ENCODE results near the gene THUMPD1. TPM values are rescaled to one million over a fixed set of nuclear protein-coding genes. Genes with fewer than 3 reads are reported as not detected.
"Not testable (repeated sequence)": the region's sequence is repeated elsewhere in the genome, so short reads cannot be mapped to it uniquely, and the experiment has no call there.

THUMPD1 gene
- total RNA-seq, 2 donors from 2014 or later: 32.8 to 36.8 TPM

- Histone ChIP-seq H3K4me3 (no peak overlapping the region), H3K27ac (no peak overlapping the region), H3K36me3 (no peaks in the 10 kb centered on the region), H3K9me3 (no peaks in the 10 kb centered on the region), H3K27me3 (no peaks in the 10 kb centered on the region), H3K4me1 (no peaks in the 10 kb centered on the region), H3K9ac (ENCODE audit: low read depth in 2 of 2, low read length in 2 of 2) (no peak overlapping the region)
- DNase-seq: no peak
- intact Hi-C loops (cut with DNase I): no loop called here
- TF ChIP-seq, protein P1, sequence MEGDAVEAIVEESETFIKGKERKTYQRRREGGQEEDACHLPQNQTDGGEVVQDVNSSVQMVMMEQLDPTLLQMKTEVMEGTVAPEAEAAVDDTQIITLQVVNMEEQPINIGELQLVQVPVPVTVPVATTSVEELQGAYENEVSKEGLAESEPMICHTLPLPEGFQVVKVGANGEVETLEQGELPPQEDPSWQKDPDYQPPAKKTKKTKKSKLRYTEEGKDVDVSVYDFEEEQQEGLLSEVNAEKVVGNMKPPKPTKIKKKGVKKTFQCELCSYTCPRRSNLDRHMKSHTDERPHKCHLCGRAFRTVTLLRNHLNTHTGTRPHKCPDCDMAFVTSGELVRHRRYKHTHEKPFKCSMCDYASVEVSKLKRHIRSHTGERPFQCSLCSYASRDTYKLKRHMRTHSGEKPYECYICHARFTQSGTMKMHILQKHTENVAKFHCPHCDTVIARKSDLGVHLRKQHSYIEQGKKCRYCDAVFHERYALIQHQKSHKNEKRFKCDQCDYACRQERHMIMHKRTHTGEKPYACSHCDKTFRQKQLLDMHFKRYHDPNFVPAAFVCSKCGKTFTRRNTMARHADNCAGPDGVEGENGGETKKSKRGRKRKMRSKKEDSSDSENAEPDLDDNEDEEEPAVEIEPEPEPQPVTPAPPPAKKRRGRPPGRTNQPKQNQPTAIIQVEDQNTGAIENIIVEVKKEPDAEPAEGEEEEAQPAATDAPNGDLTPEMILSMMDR (IDR thresholded peaks at IDR 0.05): no peak
These were observed 24.7 kb upstream of the THUMPD1 start for GRCh38 chr16:20766294-20766693.

GRCh38 chr16:20765732-20766131 is 24.1 kb upstream of the THUMPD1 start:
- Histone ChIP-seq H3K4me1 (no peaks in the 10 kb centered on the region), H3K27me3 (no peaks in the 10 kb centered on the region), H3K9me3 (no peaks in the 10 kb centered on the region), H3K9ac (ENCODE audit: low read depth in 2 of 2, low read length in 2 of 2) (no peak overlapping the region), H3K4me3 (no peak overlapping the region), H3K27ac (no peak overlapping the region), H3K36me3 (no peaks in the 10 kb centered on the region)
- intact Hi-C loops (cut with DNase I): no loop called here
- DNase-seq: no peak
- TF ChIP-seq, protein P1 (IDR thresholded peaks at IDR 0.05): no peak

GRCh38 chr16:20764448-20764847 is 22.8 kb upstream of the THUMPD1 start:
- H3K4me3 ChIP-seq; H3K27me3 ChIP-seq; H3K36me3 ChIP-seq; H3K9me3 ChIP-seq; H3K4me1 ChIP-seq; intact Hi-C loops (cut with DNase I); H3K9ac ChIP-seq (ENCODE audit: low read depth in 2 of 2, low read length in 2 of 2): not testable (repeated sequence)
- peak; percentile 20 for DNase-seq
- H3K27ac ChIP-seq: peak overlapping the region; percentile 81

DNA sequence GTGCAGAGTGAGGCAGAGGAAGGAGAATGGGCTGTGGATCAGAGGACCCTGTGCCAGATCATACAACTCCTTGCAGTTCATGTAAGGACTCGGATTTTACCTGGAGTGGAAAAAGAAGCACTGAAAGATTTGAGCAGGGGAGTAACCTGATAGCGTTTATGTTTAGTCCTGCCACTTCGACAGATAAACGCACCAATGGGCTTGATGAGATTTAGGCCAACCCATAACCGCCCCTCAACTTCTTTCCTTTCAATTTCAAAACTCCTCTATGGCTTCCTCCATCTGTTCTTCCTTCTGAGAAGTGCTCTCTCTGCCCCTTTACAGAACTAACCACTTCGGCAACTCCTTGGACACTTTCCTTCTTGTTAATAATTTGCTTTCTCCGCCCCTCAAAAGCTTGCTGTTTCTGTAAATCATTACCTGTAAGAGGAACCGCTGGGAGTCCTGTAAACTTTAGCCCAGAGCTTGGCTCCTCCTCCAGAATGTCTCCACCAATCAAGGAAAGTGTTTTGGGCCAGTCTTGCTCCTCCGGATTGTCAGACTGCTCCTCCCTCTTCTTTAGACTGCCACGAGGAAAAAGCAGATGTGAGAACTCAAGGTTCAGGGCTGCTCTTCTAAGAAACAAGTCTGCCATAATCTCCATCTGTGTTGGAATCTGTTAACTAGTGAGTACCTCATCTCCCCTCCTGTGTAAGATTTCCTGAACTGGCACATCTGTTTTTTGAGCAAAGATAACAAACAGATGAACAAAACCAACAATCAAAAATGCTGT is 22.0 kb upstream of the THUMPD1 start, which contains the start of gene ACSM3:
ACSM3 (plus strand) TSS at position 554 of the 772 bp plus-strand sequence. CDS start 6,021 bp downstream, outside the sequence.
- peak within 1 kb of the TSS; percentile 28 to 48 for H3K9ac ChIP-seq (ENCODE audit: low read depth in 2 of 2, low read length in 2 of 2)

DNA sequence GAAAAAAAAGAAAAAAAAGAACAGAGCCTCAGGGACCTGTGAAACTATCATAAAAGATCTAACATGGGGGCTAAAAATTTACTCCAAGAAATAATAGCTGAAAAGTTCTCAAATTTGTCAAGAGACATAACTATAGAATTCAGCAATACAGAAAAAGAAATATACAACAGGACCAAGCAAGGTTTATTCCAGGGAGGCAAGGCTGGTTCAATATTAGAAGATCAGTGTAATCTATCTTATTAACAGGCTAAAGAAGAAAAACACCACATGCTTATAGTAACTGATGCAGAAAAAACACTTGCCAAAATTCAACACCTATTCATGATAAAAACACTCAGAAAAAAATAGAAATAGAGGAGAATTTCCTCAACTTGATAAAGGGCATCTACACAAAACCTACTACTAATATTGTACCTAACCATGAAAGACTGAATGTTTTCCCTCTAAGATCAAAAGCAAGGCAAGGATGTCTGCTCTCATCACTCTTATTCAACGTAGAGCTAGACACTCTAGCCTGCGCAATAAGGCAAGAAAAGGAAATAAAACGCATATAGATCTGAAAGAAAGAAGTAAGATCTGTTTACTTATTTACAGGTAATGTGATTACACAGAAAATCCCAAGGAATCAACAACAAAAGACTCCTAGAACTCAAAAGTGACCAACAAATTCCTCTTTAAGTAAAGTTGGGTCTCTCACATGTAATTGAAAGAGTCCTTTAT is 20.9 kb upstream of the THUMPD1 start:
- TF ChIP-seq, protein P1 (IDR thresholded peaks at IDR 0.05): no peak
- H3K4me3 ChIP-seq: no peak overlapping the region
- H3K27ac ChIP-seq: peak overlapping the region; percentile 81
- H3K27me3 ChIP-seq: no peaks in the 10 kb centered on the region
- no peaks in the 10 kb centered on the region for H3K4me1 ChIP-seq
- DNase-seq: no peak
- intact Hi-C loops (cut with DNase I): no loop called here
- no peaks in the 10 kb centered on the region for H3K36me3 ChIP-seq
- no peak overlapping the region for H3K9ac ChIP-seq (ENCODE audit: low read depth in 2 of 2, low read length in 2 of 2)
- H3K9me3 ChIP-seq: no peaks in the 10 kb centered on the region

More for the DNA sequence above, 22.0 kb upstream of the THUMPD1 start, which contains the start of gene ACSM3:
- peak within 1 kb of the TSS; percentile 81 for H3K27ac ChIP-seq
- intact Hi-C loops (cut with DNase I): no loop called here
- H3K27me3 ChIP-seq: no peaks in the 10 kb centered on the region
- H3K9me3 ChIP-seq: no peaks in the 10 kb centered on the region
- H3K4me1 ChIP-seq: no peaks in the 10 kb centered on the region
- H3K36me3 ChIP-seq: no peaks in the 10 kb centered on the region
- TF ChIP-seq, protein P1 (IDR thresholded peaks at IDR 0.05): no peak
- peak; percentile 92 for DNase-seq
- H3K4me3 ChIP-seq: peak within 1 kb of the TSS; percentile 14
